Spleen (tissue), 7 donors: ENCODE data around the gene SMC1A.
A peak's percentile ranks its signal among the peaks of the same experiment; 100 is the strongest.

ENCODE experiments used
- CTCF ChIP-seq, 11 experiments: fragments of 200-600 bp in 7 of 11; fragments of 450-650 bp in 4 of 11; sonication (generic) in 4 of 11; IDR thresholded peaks in 8 of 11; conservative IDR thresholded peaks in 3 of 11; 1 replicate in 7 of 11; 2 replicates in 4 of 11; pipeline versions ENCODE4 v1.4.0 to v1.8.0; 2016 to 2021; ENCODE audit warnings: antibody characterized with exemption in 11 of 11, inconsistent platforms in 4 of 11, mild to moderate bottlenecking in 1 of 11
- POLR2A ChIP-seq, 3 donors: fragments of 450-650 bp; IDR thresholded peaks; one replicate each; pipeline ENCODE4 v1.5.1; 2017; ENCODE audit warnings: antibody characterized with exemption in 3 of 3, mild to moderate bottlenecking in 1 of 3
- POLR2AphosphoS5 ChIP-seq, 3 donors: sonication (generic); formaldehyde crosslinking; IDR thresholded peaks; one replicate each; pipeline ENCODE4 v1.5.1; 2017; ENCODE audit warnings: antibody characterized with exemption in 3 of 3
- donor health status: DM: no; HTN: no; CAD: no; lungs with moderate emphysema.
- donor health status: DM: no; HTN: no; CAD: no.
- donor health status: DM: no; HTN: no; CAD: no.

- TF ChIP-seq CTCF (IDR thresholded peaks at IDR 0.05 in 8 of 11, conservative IDR thresholded peaks at IDR 0.05 in 3 of 11) = no peak
- TF ChIP-seq POLR2A (IDR thresholded peaks at IDR 0.05) = no peak
- TF ChIP-seq POLR2AphosphoS5 (IDR thresholded peaks at IDR 0.05) = peak; percentile 41 to 72 (median 71)
These were observed 19.3 kb upstream of the SMC1A start for GRCh38 chrX:53441531-53442321.
